HCT116 (cell line): ENCODE results near the gene RBPJ.

Experiments used
- ELF1 ChIP-seq: IDR thresholded peaks from 2 replicates; pipeline ENCODE4 v1.6.1; 2012; ENCODE audit warnings: low read depth, borderline replicate concordance
- FOSL1 ChIP-seq: IDR thresholded peaks from 2 replicates; pipeline ENCODE4 v1.6.1; 2012; ENCODE audit warnings: low read depth
- TF ChIP-seq, protein P1 (sequence below): IDR thresholded peaks from 2 replicates; pipeline ENCODE4 v1.6.1; 2011; ENCODE audit warnings: mild to moderate bottlenecking, low read length, moderate library complexity; ENCODE audit not compliant: insufficient replicate concordance; ENCODE audit errors: extremely low read depth

DNA sequence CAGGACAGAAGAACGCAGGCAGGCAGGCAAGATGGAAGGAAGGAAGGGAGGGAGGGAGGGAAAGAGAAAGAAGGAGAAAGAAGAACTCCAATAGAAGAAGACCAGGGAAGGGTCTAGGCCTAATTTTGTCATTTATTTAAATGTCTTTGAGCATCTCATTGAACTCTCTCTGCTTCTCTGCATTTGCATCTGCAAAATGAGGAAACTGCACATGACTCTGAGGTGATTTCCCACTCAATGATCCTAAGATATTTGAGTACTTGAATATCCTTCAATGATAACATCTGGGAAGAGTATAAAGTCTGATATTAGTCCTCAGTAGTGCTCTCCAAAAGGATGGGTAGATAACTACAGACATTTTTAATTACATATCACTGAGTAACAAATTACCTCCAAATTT lies 33.1 kb upstream of the RBPJ start:
- no peak for TF ChIP-seq ELF1
- no peak for TF ChIP-seq FOSL1
- TF ChIP-seq, protein P1, sequence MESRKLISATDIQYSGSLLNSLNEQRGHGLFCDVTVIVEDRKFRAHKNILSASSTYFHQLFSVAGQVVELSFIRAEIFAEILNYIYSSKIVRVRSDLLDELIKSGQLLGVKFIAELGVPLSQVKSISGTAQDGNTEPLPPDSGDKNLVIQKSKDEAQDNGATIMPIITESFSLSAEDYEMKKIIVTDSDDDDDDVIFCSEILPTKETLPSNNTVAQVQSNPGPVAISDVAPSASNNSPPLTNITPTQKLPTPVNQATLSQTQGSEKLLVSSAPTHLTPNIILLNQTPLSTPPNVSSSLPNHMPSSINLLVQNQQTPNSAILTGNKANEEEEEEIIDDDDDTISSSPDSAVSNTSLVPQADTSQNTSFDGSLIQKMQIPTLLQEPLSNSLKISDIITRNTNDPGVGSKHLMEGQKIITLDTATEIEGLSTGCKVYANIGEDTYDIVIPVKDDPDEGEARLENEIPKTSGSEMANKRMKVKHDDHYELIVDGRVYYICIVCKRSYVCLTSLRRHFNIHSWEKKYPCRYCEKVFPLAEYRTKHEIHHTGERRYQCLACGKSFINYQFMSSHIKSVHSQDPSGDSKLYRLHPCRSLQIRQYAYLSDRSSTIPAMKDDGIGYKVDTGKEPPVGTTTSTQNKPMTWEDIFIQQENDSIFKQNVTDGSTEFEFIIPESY = no peak
